GM12801 (cell line): ENCODE data around the gene CEP97.

Source experiments
- TF ChIP-seq, protein P1 (sequence below): IDR thresholded peaks from one replicate; pipeline ENCODE4 v1.5.1; 2011; ENCODE audit warnings: control low read depth; ENCODE audit not compliant: insufficient read length; ENCODE audit errors: extremely low read depth

The CEP97 gene

GRCh38 chr3:101814835-101815234 lies 90.4 kb downstream of the CEP97 start:
- TF ChIP-seq, protein P1, sequence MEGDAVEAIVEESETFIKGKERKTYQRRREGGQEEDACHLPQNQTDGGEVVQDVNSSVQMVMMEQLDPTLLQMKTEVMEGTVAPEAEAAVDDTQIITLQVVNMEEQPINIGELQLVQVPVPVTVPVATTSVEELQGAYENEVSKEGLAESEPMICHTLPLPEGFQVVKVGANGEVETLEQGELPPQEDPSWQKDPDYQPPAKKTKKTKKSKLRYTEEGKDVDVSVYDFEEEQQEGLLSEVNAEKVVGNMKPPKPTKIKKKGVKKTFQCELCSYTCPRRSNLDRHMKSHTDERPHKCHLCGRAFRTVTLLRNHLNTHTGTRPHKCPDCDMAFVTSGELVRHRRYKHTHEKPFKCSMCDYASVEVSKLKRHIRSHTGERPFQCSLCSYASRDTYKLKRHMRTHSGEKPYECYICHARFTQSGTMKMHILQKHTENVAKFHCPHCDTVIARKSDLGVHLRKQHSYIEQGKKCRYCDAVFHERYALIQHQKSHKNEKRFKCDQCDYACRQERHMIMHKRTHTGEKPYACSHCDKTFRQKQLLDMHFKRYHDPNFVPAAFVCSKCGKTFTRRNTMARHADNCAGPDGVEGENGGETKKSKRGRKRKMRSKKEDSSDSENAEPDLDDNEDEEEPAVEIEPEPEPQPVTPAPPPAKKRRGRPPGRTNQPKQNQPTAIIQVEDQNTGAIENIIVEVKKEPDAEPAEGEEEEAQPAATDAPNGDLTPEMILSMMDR = no peak

- TF ChIP-seq, protein P1 = no peak
These were observed 92.1 kb downstream of the CEP97 start for GRCh38 chr3:101816215-101817149.

DNA sequence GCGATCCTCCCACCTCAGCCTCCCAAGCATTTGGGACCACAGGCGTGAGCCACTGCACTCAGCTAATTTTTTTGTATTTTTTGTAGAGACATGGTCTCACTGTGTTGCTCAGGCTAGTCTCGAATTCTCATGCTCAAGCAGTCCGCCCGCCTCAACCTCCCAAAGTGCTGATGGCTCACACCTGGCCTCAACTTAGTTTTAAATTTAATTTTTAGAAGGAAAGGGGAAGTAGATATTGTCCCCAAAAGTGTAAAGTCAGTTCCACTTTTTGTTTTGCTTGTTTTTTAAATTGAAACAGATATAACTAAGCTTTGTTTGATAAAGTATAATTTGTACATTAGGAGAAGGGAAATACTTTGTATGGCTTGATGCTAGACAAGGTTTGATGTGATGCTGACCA lies 93.6 kb downstream of the CEP97 start:
- TF ChIP-seq, protein P1 = no peak

- TF ChIP-seq, protein P1 = no peak
These were observed 95.3 kb downstream of the CEP97 start for GRCh38 chr3:101819649-101820206.
